Effector CD8-positive, alpha-beta T cell (primary cell): ENCODE data around the gene GATA6.

Source experiments
- DNase-seq: peaks from one replicate; lab custom pipeline; 2025; lab: John Stamatoyannopoulos, UW
- total RNA-seq, 4 experiments: gene quantifications; one replicate each; lab custom pipeline; 2026; lab: John Stamatoyannopoulos, UW

The GATA6 gene
- total RNA-seq = 1.1 to 1.8 (median 1.1) reads per million in 4 experiments

GRCh38 chr18:22169011-22169888, at the start of gene GATA6:
Gene GATA6 (plus strand): TSS chr18:22169589. CDS start chr18:22171145, 1,556 bp downstream.
- peak; percentile 3 for DNase-seq

GRCh38 chr18:22124970-22125369, 44.4 kb upstream of the GATA6 start:
- no peak for DNase-seq

- DNase-seq = no peak
These were observed 40.4 kb upstream of the GATA6 start for GRCh38 chr18:22128954-22129353.

DNA sequence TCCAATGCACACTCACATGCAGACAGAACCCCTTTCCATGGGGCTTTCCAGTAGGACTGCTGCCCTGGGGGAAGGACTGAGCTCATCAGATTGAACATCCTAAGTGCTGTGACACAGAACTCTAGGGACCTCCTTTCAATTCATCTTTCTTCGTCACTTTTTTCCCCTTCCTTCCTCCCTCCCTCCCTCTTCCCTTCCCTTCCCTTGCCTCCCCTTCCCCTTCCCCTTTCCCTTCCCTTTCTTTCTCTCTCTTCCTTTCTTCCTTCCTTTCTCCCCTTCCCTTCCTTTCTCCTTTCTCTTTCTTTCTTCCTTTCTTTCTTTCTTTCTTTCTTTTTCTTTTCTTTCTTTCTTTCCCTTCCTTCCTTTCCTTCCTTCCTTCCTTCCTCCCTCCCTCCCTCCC, 39.6 kb upstream of the GATA6 start:
- DNase-seq = no peak

DNA sequence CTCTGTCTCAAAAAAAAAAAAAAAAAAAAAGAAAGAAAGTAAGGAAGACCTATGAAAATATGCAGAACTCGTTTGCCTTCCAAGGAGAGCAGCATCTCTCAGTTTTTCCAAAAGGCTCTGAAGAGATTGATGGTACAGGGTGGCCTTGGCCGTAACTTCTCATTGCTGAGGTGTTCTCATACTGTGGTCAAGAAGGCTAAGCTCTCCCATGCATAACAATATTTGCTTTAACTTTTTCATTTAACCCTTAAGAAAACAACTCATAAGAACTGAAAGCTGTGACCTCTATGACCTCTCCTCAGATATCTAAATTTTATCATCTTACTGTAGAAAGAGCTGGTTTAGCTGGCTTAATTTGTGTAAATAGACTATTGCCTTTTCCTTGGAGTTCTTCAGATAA, 37.1 kb upstream of the GATA6 start:
- DNase-seq = no peak

- no peak for DNase-seq
These were observed 36.6 kb upstream of the GATA6 start for GRCh38 chr18:22132763-22133162.

- no peak for DNase-seq
These were observed 33.0 kb upstream of the GATA6 start for GRCh38 chr18:22136395-22136794.

- no peak for DNase-seq
These were observed 28.2 kb upstream of the GATA6 start for GRCh38 chr18:22141211-22141610.

GRCh38 chr18:22143347-22144340, 25.7 kb upstream of the GATA6 start:
- no peak for DNase-seq

GRCh38 chr18:22145160-22145559, 24.2 kb upstream of the GATA6 start:
- no peak for DNase-seq

DNA sequence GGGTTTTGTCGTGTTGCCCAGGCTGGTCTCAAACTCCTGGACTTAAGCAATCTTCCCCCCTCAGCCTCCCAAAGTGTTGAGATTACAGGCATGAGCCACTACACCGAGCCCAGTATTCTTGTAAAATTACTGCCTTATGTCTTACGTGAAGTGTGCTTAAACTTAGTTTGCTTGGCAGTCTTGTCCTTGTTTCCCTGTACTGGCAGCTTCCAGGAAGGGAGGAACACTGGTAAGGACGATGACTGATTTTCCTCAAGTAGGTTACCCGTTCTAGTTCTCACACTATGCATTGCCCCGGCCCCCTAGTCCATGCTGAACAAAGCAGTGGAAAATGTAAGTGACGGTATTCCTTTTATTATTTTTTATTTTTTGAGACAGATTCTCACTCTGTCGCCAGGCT, 19.7 kb upstream of the GATA6 start:
- DNase-seq = no peak

GRCh38 chr18:22152093-22152492, 17.3 kb upstream of the GATA6 start:
- no peak for DNase-seq

DNA sequence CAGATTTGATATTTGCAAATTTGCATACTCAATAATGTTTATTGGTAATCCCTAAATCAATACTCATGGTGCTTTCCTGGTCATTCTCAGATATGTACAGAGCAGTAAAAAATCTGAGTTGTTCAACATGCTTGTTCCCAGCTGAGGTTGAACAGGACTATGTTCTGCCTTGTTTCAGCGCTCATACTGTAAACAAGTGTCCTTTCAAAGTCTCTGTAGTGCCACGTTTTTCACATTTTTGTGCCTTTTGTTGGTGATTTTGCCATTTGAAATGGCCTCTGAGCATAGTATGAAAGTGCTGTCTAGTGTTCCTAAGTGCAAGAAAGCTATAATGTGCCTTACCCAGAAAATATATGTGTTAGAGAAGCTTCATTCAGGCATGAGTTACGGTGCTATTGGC, 16.0 kb upstream of the GATA6 start:
- no peak for DNase-seq

DNA sequence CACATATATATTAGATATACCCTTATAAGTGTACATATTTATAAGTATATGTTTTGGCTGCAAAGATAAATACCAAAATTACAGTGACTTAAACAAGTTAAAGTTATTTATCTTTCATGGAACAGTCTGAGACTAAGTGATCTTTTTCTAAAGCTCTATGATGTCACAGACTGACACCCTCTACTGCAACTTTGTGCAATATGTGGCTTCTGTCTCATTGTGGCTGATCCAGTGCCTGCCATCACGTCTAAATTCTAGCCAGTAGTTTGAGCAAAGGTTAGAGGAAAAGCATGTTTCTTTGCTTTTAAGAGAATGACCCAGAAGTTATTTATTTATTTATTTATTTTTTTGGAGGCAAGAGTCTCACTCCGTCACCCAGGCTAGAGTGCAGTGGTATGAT, 13.8 kb upstream of the GATA6 start:
- DNase-seq = no peak

DNA sequence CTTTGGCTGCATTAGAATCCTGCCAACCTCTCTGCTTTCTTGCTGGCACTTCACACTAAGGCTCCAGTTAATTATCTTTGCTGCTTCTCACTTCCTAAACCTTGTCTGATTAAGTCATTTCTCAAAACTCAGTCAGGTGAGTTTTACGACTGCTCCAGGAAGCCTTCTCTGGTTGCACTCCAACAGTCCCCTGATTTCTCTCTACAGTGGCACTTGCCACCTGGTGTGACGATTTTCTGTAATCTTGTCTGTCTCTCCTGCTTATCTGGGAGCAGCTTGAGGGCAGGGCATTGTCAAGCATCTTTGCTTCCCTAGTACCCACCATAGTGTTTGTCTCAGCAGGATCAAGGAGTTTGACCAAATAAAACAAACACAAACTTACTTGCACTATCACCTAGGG, 10.4 kb upstream of the GATA6 start:
- DNase-seq = no peak

DNA sequence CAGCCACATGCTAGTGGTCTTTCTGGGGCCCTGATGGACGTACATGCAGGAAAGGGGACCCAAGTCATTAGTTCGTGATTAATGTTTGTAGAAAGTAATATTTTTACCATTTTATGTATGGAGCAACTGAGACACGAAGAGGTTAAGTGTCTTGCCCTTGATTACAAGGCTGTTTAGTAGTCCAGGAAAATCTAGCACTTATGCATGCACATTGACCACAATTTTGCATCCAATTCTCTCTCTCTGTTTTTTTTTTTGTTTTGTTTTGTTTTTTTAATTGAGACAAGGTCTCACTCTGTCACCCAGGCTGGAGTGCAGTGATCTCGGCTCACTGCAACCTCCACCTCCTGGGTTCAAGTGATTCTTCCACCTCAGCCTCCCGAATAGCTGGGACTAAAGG, 8.3 kb upstream of the GATA6 start:
- DNase-seq = no peak

DNA sequence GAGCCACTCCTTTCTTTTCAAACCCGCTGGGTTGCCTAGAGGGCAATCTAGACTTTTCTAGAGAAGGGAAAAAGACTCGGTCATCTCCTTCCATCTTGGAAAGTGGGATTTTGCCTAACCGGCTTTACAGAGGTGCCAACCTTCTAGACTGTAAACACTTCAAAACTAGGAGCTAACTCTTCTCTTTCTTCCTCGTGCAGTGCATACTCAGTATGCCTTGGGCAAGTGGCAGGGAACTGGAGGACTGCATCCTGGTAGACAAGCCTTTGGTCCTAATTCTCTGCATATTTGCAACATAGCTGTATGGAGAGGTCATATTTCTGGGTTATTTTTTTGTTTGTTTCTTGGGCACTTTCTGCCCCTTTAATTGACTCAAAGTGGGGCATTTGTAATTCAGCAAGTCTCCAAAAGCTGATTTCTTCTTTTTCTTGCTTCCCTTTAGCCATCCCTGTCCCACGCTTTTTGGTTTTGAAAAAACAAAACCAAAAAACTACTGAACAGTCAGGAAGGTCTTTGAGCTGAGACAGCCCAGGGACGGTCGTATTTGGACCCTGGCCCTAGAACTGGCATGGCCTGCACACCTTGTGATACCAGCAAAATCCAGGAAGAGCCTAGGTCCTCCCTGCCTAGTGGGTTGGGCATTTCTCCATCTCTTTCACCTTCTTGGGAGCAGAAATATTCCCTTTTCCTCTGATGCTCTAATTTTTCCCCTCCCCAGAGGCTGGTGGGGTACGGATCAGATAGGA, 5.8 kb upstream of the GATA6 start:
- no peak for DNase-seq

- no peak for DNase-seq
These were observed 4.9 kb upstream of the GATA6 start for GRCh38 chr18:22164337-22165048.

GRCh38 chr18:22165049-22165602, 4.3 kb upstream of the GATA6 start:
- DNase-seq = no peak

GRCh38 chr18:22165603-22166068, 3.8 kb upstream of the GATA6 start:
- no peak for DNase-seq
